ENCODE data around the gene TNKS1BP1. TPM values are rescaled to one million over a fixed set of nuclear protein-coding genes. Genes with fewer than 3 reads are reported as not detected.

The TNKS1BP1 gene
- polyA plus RNA-seq, 2 donors, result 114 to 249 TPM

GRCh38 chr11:57274904-57275498 is 49.8 kb downstream of the TNKS1BP1 start:
- peaks cover 0 to 2% of the 10 kb centered on the region in 2 donors for H3K4me1 ChIP-seq (ENCODE audit: control insufficient read depth in 2 of 2, insufficient read depth in 2 of 2, low read length in 1 of 2)
- peaks cover 4 to 7% of the 10 kb centered on the region in 2 donors for H3K9me3 ChIP-seq (ENCODE audit: control insufficient read depth in 2 of 2, insufficient read depth in 1 of 2, low read depth in 1 of 2, low read length in 1 of 2)
- H3K27ac ChIP-seq (ENCODE audit: low read depth in 2 of 2, low read length in 1 of 2), result no peak overlapping the region
- H3K4me3 ChIP-seq (ENCODE audit: low read depth in 1 of 2, low read length in 2 of 2), result no peak overlapping the region
- no peaks in the 10 kb centered on the region for H3K27me3 ChIP-seq (ENCODE audit: control insufficient read depth in 1 of 2, insufficient read depth in 2 of 2, low read length in 2 of 2)
- H3K36me3 ChIP-seq (ENCODE audit: control insufficient read depth in 2 of 2, insufficient read depth in 2 of 2, low read length in 1 of 2), result no peaks in the 10 kb centered on the region
- 39 to 52% methylated on average over 1 of the region's 1 CpG for WGBS, 2 donors

GRCh38 chr11:57273448-57274058 is 51.2 kb downstream of the TNKS1BP1 start:
- Histone ChIP-seq H3K9me3 (ENCODE audit: control insufficient read depth in 2 of 2, insufficient read depth in 1 of 2, low read depth in 1 of 2, low read length in 1 of 2) (peaks cover 4 to 7% of the 10 kb centered on the region in 2 donors), H3K4me1 (ENCODE audit: control insufficient read depth in 2 of 2, insufficient read depth in 2 of 2, low read length in 1 of 2) (peaks cover 0 to 4% of the 10 kb centered on the region in 2 donors), H3K36me3 (ENCODE audit: control insufficient read depth in 2 of 2, insufficient read depth in 2 of 2, low read length in 1 of 2) (no peaks in the 10 kb centered on the region), H3K4me3 (ENCODE audit: low read depth in 1 of 2, low read length in 2 of 2) (no peak overlapping the region), H3K27ac (ENCODE audit: low read depth in 2 of 2, low read length in 1 of 2) (peak overlapping the region in 1 of 2 donors; percentile 36), H3K27me3 (ENCODE audit: control insufficient read depth in 1 of 2, insufficient read depth in 2 of 2, low read length in 2 of 2) (no peaks in the 10 kb centered on the region)
- WGBS, 2 donors, result 67 to 71% methylated on average over 4 of the region's 4 CpGs

- H3K27ac ChIP-seq (ENCODE audit: low read depth in 2 of 2, low read length in 1 of 2), result peak overlapping the region in 1 of 2 donors; percentile 28
- peaks cover 4 to 7% of the 10 kb centered on the region in 2 donors for H3K9me3 ChIP-seq (ENCODE audit: control insufficient read depth in 2 of 2, insufficient read depth in 1 of 2, low read depth in 1 of 2, low read length in 1 of 2)
- H3K36me3 ChIP-seq (ENCODE audit: control insufficient read depth in 2 of 2, insufficient read depth in 2 of 2, low read length in 1 of 2), result no peaks in the 10 kb centered on the region
- peaks cover 0 to 3% of the 10 kb centered on the region in 2 donors for H3K4me1 ChIP-seq (ENCODE audit: control insufficient read depth in 2 of 2, insufficient read depth in 2 of 2, low read length in 1 of 2)
- no peak overlapping the region for H3K4me3 ChIP-seq (ENCODE audit: low read depth in 1 of 2, low read length in 2 of 2)
- 16 to 23% methylated on average over 3 of the region's 3 CpGs for WGBS, 2 donors
- no peaks in the 10 kb centered on the region for H3K27me3 ChIP-seq (ENCODE audit: control insufficient read depth in 1 of 2, insufficient read depth in 2 of 2, low read length in 2 of 2)
These were observed 55.2 kb downstream of the TNKS1BP1 start for GRCh38 chr11:57269571-57270021.

GRCh38 chr11:57266157-57266556 is 58.6 kb downstream of the TNKS1BP1 start:
- Histone ChIP-seq H3K4me1 (ENCODE audit: control insufficient read depth in 2 of 2, insufficient read depth in 2 of 2, low read length in 1 of 2) (peaks cover 0 to 3% of the 10 kb centered on the region in 2 donors), H3K27me3 (ENCODE audit: control insufficient read depth in 1 of 2, insufficient read depth in 2 of 2, low read length in 2 of 2) (no peaks in the 10 kb centered on the region), H3K4me3 (ENCODE audit: low read depth in 1 of 2, low read length in 2 of 2) (no peak overlapping the region), H3K9me3 (ENCODE audit: control insufficient read depth in 2 of 2, insufficient read depth in 1 of 2, low read depth in 1 of 2, low read length in 1 of 2) (peaks cover 0 to 2% of the 10 kb centered on the region in 2 donors), H3K27ac (ENCODE audit: low read depth in 2 of 2, low read length in 1 of 2) (no peak overlapping the region), H3K36me3 (ENCODE audit: control insufficient read depth in 2 of 2, insufficient read depth in 2 of 2, low read length in 1 of 2) (no peaks in the 10 kb centered on the region)

- 89 to 90% methylated on average over 7 of the region's 7 CpGs for WGBS, 2 donors
- no peaks in the 10 kb centered on the region for H3K9me3 ChIP-seq (ENCODE audit: control insufficient read depth in 2 of 2, insufficient read depth in 1 of 2, low read depth in 1 of 2, low read length in 1 of 2)
- no peaks in the 10 kb centered on the region for H3K4me1 ChIP-seq (ENCODE audit: control insufficient read depth in 2 of 2, insufficient read depth in 2 of 2, low read length in 1 of 2)
- H3K36me3 ChIP-seq (ENCODE audit: control insufficient read depth in 2 of 2, insufficient read depth in 2 of 2, low read length in 1 of 2), result no peaks in the 10 kb centered on the region
- no peaks in the 10 kb centered on the region for H3K27me3 ChIP-seq (ENCODE audit: control insufficient read depth in 1 of 2, insufficient read depth in 2 of 2, low read length in 2 of 2)
- no peak overlapping the region for H3K27ac ChIP-seq (ENCODE audit: low read depth in 2 of 2, low read length in 1 of 2)
- no peak overlapping the region for H3K4me3 ChIP-seq (ENCODE audit: low read depth in 1 of 2, low read length in 2 of 2)
These were observed 61.4 kb downstream of the TNKS1BP1 start for GRCh38 chr11:57263351-57263750.

- H3K4me1 ChIP-seq (ENCODE audit: control insufficient read depth in 2 of 2, insufficient read depth in 2 of 2, low read length in 1 of 2), result no peaks in the 10 kb centered on the region
- no peaks in the 10 kb centered on the region for H3K27me3 ChIP-seq (ENCODE audit: control insufficient read depth in 1 of 2, insufficient read depth in 2 of 2, low read length in 2 of 2)
- WGBS, 2 donors, result 70 to 72% methylated on average over 4 of the region's 4 CpGs
- H3K9me3 ChIP-seq (ENCODE audit: control insufficient read depth in 2 of 2, insufficient read depth in 1 of 2, low read depth in 1 of 2, low read length in 1 of 2), result no peaks in the 10 kb centered on the region
- no peak overlapping the region for H3K4me3 ChIP-seq (ENCODE audit: low read depth in 1 of 2, low read length in 2 of 2)
- H3K36me3 ChIP-seq (ENCODE audit: control insufficient read depth in 2 of 2, insufficient read depth in 2 of 2, low read length in 1 of 2), result no peaks in the 10 kb centered on the region
- no peak overlapping the region for H3K27ac ChIP-seq (ENCODE audit: low read depth in 2 of 2, low read length in 1 of 2)
These were observed 62.6 kb downstream of the TNKS1BP1 start for GRCh38 chr11:57262157-57262556.

- no peaks in the 10 kb centered on the region for H3K4me1 ChIP-seq (ENCODE audit: control insufficient read depth in 2 of 2, insufficient read depth in 2 of 2, low read length in 1 of 2)
- no peaks in the 10 kb centered on the region for H3K36me3 ChIP-seq (ENCODE audit: control insufficient read depth in 2 of 2, insufficient read depth in 2 of 2, low read length in 1 of 2)
- no peak overlapping the region for H3K4me3 ChIP-seq (ENCODE audit: low read depth in 1 of 2, low read length in 2 of 2)
- H3K27me3 ChIP-seq (ENCODE audit: control insufficient read depth in 1 of 2, insufficient read depth in 2 of 2, low read length in 2 of 2), result no peaks in the 10 kb centered on the region
- WGBS, 2 donors, result 62 to 66% methylated on average over 5 of the region's 5 CpGs
- no peaks in the 10 kb centered on the region for H3K9me3 ChIP-seq (ENCODE audit: control insufficient read depth in 2 of 2, insufficient read depth in 1 of 2, low read depth in 1 of 2, low read length in 1 of 2)
- H3K27ac ChIP-seq (ENCODE audit: low read depth in 2 of 2, low read length in 1 of 2), result no peak overlapping the region
These were observed 63.6 kb downstream of the TNKS1BP1 start for GRCh38 chr11:57260937-57261783.

GRCh38 chr11:57256119-57256518 is 68.6 kb downstream of the TNKS1BP1 start:
- Histone ChIP-seq H3K27ac (ENCODE audit: low read depth in 2 of 2, low read length in 1 of 2) (no peak overlapping the region), H3K27me3 (ENCODE audit: control insufficient read depth in 1 of 2, insufficient read depth in 2 of 2, low read length in 2 of 2) (no peaks in the 10 kb centered on the region), H3K36me3 (ENCODE audit: control insufficient read depth in 2 of 2, insufficient read depth in 2 of 2, low read length in 1 of 2) (no peaks in the 10 kb centered on the region), H3K4me1 (ENCODE audit: control insufficient read depth in 2 of 2, insufficient read depth in 2 of 2, low read length in 1 of 2) (no peaks in the 10 kb centered on the region), H3K9me3 (ENCODE audit: control insufficient read depth in 2 of 2, insufficient read depth in 1 of 2, low read depth in 1 of 2, low read length in 1 of 2) (no peaks in the 10 kb centered on the region), H3K4me3 (ENCODE audit: low read depth in 1 of 2, low read length in 2 of 2) (no peak overlapping the region)

GRCh38 chr11:57255618-57256017 is 69.1 kb downstream of the TNKS1BP1 start:
- no peaks in the 10 kb centered on the region for H3K36me3 ChIP-seq (ENCODE audit: control insufficient read depth in 2 of 2, insufficient read depth in 2 of 2, low read length in 1 of 2)
- no peak overlapping the region for H3K4me3 ChIP-seq (ENCODE audit: low read depth in 1 of 2, low read length in 2 of 2)
- H3K9me3 ChIP-seq (ENCODE audit: control insufficient read depth in 2 of 2, insufficient read depth in 1 of 2, low read depth in 1 of 2, low read length in 1 of 2), result no peaks in the 10 kb centered on the region
- H3K27ac ChIP-seq (ENCODE audit: low read depth in 2 of 2, low read length in 1 of 2), result no peak overlapping the region
- H3K4me1 ChIP-seq (ENCODE audit: control insufficient read depth in 2 of 2, insufficient read depth in 2 of 2, low read length in 1 of 2), result no peaks in the 10 kb centered on the region
- WGBS, 2 donors, result 3 to 10% methylated on average over 1 of the region's 1 CpG
- H3K27me3 ChIP-seq (ENCODE audit: control insufficient read depth in 1 of 2, insufficient read depth in 2 of 2, low read length in 2 of 2), result no peaks in the 10 kb centered on the region
